ENCODE results near the gene REPS1. TPM values are rescaled to one million over a fixed set of nuclear protein-coding genes. Genes with fewer than 3 reads are reported as not detected.

Gene REPS1
- total RNA-seq, 6 experiments from 2014 or later, result 21.1 to 29.9 (median 26.2) TPM

DNA sequence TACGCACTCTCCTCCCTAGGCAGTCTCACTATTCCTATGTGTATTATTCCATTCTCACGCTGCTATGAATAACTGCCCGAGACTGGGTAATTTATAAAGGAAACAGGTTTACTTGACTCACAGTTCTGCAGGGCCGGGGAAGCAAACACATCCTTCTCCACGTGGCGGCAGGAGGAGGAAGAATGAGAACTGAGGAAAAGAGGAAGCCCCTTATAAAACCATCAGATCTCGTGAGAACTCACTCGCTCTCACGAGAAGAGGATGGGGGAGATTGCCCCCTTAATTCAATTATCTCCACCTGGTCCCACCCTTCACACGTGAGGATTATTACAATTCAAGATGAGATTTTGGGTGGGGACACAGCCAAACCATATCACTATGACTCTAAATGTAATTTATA lies 130.3 kb downstream of the REPS1 start:
- H3K4me1 Mint-ChIP-seq (ENCODE audit: low read depth), result no peaks in the 10 kb centered on the region
- H3K4me3 Mint-ChIP-seq, result no peak overlapping the region
- no peaks in the 10 kb centered on the region; the same call in 1 of the 2 replicates for H3K9me3 Mint-ChIP-seq
- DNase-seq, result no peak
- peaks cover 8% of the 10 kb centered on the region for H3K27me3 Mint-ChIP-seq (ENCODE audit: insufficient read depth)
- no peak overlapping the region for H3K27ac Mint-ChIP-seq
- no peaks in the 10 kb centered on the region for H3K36me3 Mint-ChIP-seq (ENCODE audit: low read depth)
- TF ChIP-seq, protein P1, sequence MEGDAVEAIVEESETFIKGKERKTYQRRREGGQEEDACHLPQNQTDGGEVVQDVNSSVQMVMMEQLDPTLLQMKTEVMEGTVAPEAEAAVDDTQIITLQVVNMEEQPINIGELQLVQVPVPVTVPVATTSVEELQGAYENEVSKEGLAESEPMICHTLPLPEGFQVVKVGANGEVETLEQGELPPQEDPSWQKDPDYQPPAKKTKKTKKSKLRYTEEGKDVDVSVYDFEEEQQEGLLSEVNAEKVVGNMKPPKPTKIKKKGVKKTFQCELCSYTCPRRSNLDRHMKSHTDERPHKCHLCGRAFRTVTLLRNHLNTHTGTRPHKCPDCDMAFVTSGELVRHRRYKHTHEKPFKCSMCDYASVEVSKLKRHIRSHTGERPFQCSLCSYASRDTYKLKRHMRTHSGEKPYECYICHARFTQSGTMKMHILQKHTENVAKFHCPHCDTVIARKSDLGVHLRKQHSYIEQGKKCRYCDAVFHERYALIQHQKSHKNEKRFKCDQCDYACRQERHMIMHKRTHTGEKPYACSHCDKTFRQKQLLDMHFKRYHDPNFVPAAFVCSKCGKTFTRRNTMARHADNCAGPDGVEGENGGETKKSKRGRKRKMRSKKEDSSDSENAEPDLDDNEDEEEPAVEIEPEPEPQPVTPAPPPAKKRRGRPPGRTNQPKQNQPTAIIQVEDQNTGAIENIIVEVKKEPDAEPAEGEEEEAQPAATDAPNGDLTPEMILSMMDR (IDR thresholded peaks at IDR 0.05), result no peak

DNA sequence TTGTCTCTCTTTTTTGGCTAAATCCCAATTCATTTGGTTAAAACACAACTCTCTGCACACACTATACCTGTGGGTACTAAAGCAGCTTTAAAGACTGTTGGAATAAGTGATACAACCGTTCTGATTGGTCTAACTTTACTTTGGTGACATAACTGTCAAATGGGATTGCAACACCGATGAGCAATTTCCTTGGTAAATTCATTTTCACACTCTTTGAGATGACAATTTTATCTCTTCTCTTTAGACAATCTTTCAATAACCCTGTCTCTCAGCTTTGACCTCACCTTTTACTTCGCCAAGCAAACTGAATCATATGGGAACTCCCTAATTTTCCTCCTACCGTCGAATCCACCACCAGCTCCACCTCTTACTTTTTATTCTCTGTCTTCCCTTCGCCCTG lies 131.4 kb downstream of the REPS1 start:
- Mint-ChIP-seq H3K36me3 (ENCODE audit: low read depth) (no peaks in the 10 kb centered on the region), H3K4me3 (no peak overlapping the region), H3K27ac (no peak overlapping the region), H3K27me3 (ENCODE audit: insufficient read depth) (peaks cover 8% of the 10 kb centered on the region), H3K4me1 (ENCODE audit: low read depth) (no peaks in the 10 kb centered on the region), H3K9me3 (no peaks in the 10 kb centered on the region; the same call in 1 of the 2 replicates)
- TF ChIP-seq, protein P1 (IDR thresholded peaks at IDR 0.05), result no peak
- no peak for DNase-seq

Other genes with a start within 250 kb of the REPS1 start
- gene CCDC28A, start 214.5 kb downstream of the REPS1 start, total RNA-seq (2021; fragmentation: NEBNext Ultra II Directional; extraction: Animal tissue kit (Norgen Biotek cat#: 25700)), result 10 to 100 TPM in 2 of 6 experiments, 1 to 10 TPM in 4; 7.9 to 11.4 (median 9.5) TPM
- not detected for gene ECT2L, start 192.2 kb downstream of the REPS1 start, total RNA-seq (2021; fragmentation: NEBNext Ultra II Directional; extraction: Animal tissue kit (Norgen Biotek cat#: 25700))
- 10 to 100 TPM; 18.3 to 25.5 (median 22.4) TPM for gene ABRACL, start 40.5 kb upstream of the REPS1 start, total RNA-seq (2021; fragmentation: NEBNext Ultra II Directional; extraction: Animal tissue kit (Norgen Biotek cat#: 25700))
- 10 to 100 TPM in 5 of 6 experiments, 1 to 10 TPM in 1; 9.7 to 13.1 (median 11.9) TPM for gene HECA, start 146.8 kb upstream of the REPS1 start, total RNA-seq (2021; fragmentation: NEBNext Ultra II Directional; extraction: Animal tissue kit (Norgen Biotek cat#: 25700))